Activated CD8-positive, alpha-beta memory T cell treated with anti-CD3 and anti-CD28 coated beads, Interleukin-2, amount 50 U/mL, for 4 hours (primary cell): ENCODE results near the gene GNGT2.

Source experiments
- DNase-seq: peaks from one replicate; pipeline ENCODE4 v3.0.0-alpha.2; 2020

Gene GNGT2

GRCh38 chr17:49165143-49165542 is 45.2 kb downstream of the GNGT2 start:
- no peak for DNase-seq

GRCh38 chr17:49162866-49163265 is 47.5 kb downstream of the GNGT2 start:
- DNase-seq = no peak

- DNase-seq = no peak
Observed at GRCh38 chr17:49157784-49158183, 52.6 kb downstream of the GNGT2 start.

GRCh38 chr17:49156256-49156655 is 54.1 kb downstream of the GNGT2 start:
- no peak for DNase-seq
